Measurements from ENCODE around the gene DDIT4L.

DDIT4L gene

DNA sequence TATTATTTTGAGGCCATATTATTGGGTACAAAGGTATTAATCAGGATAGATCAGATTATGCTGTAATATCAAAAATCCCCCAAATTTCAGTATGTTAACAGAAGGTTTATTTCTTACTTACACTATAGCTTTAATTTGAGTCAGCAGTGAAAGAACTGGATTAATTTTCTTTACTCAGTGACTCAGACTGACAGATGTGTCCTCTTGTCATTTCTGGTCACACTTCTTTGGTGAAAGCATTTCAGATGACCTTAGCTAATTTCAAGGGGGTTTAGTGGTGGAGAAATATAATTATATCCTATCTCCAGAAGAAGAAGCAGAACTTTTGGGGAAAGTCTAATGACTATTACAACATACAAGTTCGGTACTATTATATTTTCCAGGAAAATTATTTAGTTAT lies 12.4 kb downstream of the DDIT4L start:
- in situ Hi-C loops (cut with HindIII; ENCODE audit: low sequenced_read_pairs): no loop called here
- TF ChIP-seq, protein P1, sequence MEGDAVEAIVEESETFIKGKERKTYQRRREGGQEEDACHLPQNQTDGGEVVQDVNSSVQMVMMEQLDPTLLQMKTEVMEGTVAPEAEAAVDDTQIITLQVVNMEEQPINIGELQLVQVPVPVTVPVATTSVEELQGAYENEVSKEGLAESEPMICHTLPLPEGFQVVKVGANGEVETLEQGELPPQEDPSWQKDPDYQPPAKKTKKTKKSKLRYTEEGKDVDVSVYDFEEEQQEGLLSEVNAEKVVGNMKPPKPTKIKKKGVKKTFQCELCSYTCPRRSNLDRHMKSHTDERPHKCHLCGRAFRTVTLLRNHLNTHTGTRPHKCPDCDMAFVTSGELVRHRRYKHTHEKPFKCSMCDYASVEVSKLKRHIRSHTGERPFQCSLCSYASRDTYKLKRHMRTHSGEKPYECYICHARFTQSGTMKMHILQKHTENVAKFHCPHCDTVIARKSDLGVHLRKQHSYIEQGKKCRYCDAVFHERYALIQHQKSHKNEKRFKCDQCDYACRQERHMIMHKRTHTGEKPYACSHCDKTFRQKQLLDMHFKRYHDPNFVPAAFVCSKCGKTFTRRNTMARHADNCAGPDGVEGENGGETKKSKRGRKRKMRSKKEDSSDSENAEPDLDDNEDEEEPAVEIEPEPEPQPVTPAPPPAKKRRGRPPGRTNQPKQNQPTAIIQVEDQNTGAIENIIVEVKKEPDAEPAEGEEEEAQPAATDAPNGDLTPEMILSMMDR (IDR thresholded peaks at IDR 0.05; ENCODE audit: low read depth, low read length): no peak
- H3K4me3 ChIP-seq (ENCODE audit: low read depth, low read length): no peak overlapping the region
- no peak for DNase-seq (ENCODE audit: low read depth, low spot score)

DNA sequence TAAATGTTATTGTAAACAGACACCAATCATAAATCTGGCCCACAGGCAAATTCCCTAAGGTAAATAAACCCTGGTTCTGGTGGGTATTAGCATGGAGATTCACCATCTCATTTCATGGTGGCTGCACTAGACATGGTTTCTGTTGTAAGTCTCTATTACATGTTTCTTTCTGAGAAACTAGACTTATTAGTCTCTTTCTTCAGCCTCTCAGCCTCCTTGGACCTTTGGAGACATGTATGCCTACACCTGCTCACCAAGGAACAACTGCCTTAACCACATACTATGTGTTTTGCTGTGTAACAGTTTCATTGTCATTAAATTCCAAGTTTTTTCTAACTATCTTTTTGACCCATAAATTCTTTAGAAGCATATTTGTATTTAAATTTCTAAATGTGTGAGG lies 13.1 kb downstream of the DDIT4L start:
- TF ChIP-seq, protein P1 (IDR thresholded peaks at IDR 0.05; ENCODE audit: low read depth, low read length): no peak
- in situ Hi-C loops (cut with HindIII; ENCODE audit: low sequenced_read_pairs): no loop called here
- no peak overlapping the region for H3K4me3 ChIP-seq (ENCODE audit: low read depth, low read length)
- DNase-seq (ENCODE audit: low read depth, low spot score): no peak

- TF ChIP-seq, protein P1 (IDR thresholded peaks at IDR 0.05; ENCODE audit: low read depth, low read length): no peak
- DNase-seq (ENCODE audit: low read depth, low spot score): no peak
- in situ Hi-C loops (cut with HindIII; ENCODE audit: low sequenced_read_pairs): no loop called here
- no peak overlapping the region for H3K4me3 ChIP-seq (ENCODE audit: low read depth, low read length)
These were observed 14.4 kb downstream of the DDIT4L start for GRCh38 chr4:100175858-100176257.

GRCh38 chr4:100174985-100175383 lies 15.3 kb downstream of the DDIT4L start:
- no peak for DNase-seq (ENCODE audit: low read depth, low spot score)
- in situ Hi-C loops (cut with HindIII; ENCODE audit: low sequenced_read_pairs): no loop called here

DNA sequence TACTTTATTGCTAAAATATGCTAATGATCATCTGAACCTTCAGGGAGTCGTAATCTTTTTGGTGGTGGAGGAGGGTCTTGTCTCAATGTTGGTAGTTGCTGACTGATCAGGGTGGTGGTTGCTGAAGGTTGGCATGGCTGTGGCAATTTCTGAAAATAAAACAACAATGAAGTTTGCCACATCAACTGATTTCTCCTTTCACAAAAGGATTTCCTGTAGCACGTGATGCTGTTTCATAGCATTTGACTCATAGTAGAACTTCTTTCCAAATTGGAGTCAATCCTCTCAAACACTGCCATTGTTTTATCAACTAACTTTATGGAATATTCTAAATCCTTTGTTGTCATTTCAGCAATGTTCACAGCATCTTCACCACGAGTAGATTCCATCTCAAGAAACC lies 19.3 kb downstream of the DDIT4L start:
- no peak overlapping the region for H3K4me3 ChIP-seq (ENCODE audit: low read depth, low read length)
- no peak for DNase-seq (ENCODE audit: low read depth, low spot score)
- TF ChIP-seq, protein P1 (IDR thresholded peaks at IDR 0.05; ENCODE audit: low read depth, low read length): no peak
- in situ Hi-C loops (cut with HindIII; ENCODE audit: low sequenced_read_pairs): no loop called here

More at GRCh38 chr4:100174985-100175383, 15.3 kb downstream of the DDIT4L start:
- TF ChIP-seq, protein P1 (IDR thresholded peaks at IDR 0.05; ENCODE audit: low read depth, low read length): no peak
- H3K4me3 ChIP-seq (ENCODE audit: low read depth, low read length): no peak overlapping the region

DNA sequence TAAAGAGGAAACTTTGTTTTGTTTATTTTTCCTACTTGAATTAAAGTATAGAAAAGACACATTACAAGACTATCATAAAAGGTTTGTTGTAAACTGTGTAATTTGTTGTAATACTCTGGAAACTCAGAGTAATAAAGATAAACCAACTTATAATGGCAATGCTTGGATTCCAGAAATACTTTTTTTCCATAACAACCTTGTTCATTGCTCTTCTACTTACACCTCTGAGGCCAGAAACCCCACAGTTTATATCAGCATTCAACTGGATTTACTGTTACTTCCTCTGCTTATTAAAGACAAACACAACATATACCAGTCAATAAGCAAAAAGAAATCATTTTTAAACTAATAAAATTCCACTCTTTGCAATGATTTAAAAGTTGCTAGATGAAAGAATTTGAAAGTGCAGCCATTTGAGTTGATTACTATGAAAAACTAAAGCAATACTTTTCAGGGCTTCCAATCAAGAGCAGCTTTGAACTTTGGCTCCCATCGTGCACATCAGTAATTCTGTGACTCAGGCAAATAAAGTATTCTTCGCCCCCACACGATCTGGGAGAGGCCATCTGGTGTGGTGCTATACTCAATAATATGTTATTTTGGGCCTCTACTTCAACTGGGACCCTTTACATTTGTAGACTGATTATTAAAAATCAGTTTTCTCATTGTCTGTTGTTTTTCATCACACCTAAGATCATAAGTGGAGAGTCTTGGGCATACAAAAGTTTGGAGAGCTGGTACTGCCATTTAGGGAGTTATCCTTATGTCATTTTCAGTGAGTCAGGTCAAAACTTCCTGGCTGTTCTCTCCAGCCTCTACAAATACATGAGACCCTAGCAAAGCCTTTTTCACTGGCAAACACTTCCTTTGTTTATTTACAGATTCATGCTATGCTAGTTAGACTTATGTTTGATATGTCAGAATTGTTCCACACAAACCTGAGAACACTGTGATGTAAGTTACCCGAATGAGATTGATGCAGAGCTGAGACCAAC lies 20.5 kb downstream of the DDIT4L start:
- no peak overlapping the region for H3K4me3 ChIP-seq (ENCODE audit: low read depth, low read length)
- in situ Hi-C loops (cut with HindIII; ENCODE audit: low sequenced_read_pairs): no loop called here
- no peak for DNase-seq (ENCODE audit: low read depth, low spot score)
- TF ChIP-seq, protein P1 (IDR thresholded peaks at IDR 0.05; ENCODE audit: low read depth, low read length): no peak
